Activated CD4-positive, alpha-beta T cell treated with anti-CD3 and anti-CD28 coated beads for 36 hours (primary cell): ENCODE measurements around the gene SLC39A12. TPM values are rescaled to one million over a fixed set of nuclear protein-coding genes. Genes with fewer than 3 reads are reported as not detected.

Experiments used
- ATAC-seq: fragments of 200-7000 bp; cut with Tn5 transposase; one replicate; pipeline ENCODE4 v1.10.0; 2021; ENCODE audit warnings: mild to moderate bottlenecking, moderate library complexity
- CTCF ChIA-PET: fragments of 350-600 bp; sonication (Branson Sonifier 250); formaldehyde crosslinking; loops from one replicate; lab custom pipeline; 2021; ENCODE audit warnings: antibody characterized with exemption; lab: Charles Lee
- POLR2A ChIA-PET: fragments of 350-600 bp; sonication (Branson Sonifier 250); formaldehyde crosslinking; loops from one replicate; lab custom pipeline; 2021; ENCODE audit warnings: antibody characterized with exemption, inconsistent platforms; lab: Charles Lee
- DNase-seq: peaks from one replicate; pipeline ENCODE4 v3.0.0-alpha.2; 2020
- H3K27ac Mint-ChIP-seq: one replicate; pipeline ENCODE4 v1.8.0; 2021; ENCODE audit warnings: mixed read lengths
- H3K27me3 Mint-ChIP-seq: one replicate; pipeline ENCODE4 v1.8.0; 2021; ENCODE audit warnings: mixed read lengths
- H3K36me3 Mint-ChIP-seq: one replicate; pipeline ENCODE4 v1.8.0; 2021; ENCODE audit warnings: low read depth, mixed read lengths
- H3K4me1 Mint-ChIP-seq: one replicate; pipeline ENCODE4 v1.8.0; 2021; ENCODE audit warnings: mixed read lengths
- H3K4me3 Mint-ChIP-seq: one replicate; pipeline ENCODE4 v1.8.0; 2021; ENCODE audit warnings: mild to moderate bottlenecking, moderate library complexity, mixed read lengths
- H3K9me3 Mint-ChIP-seq: one replicate; pipeline ENCODE4 v1.8.0; 2021; ENCODE audit warnings: low read depth, mixed read lengths
- intact Hi-C, 2 experiments: fragments of 100-400 bp; cut with DNase I in 1 of 2; cut with micrococcal nuclease in 1 of 2; formaldehyde crosslinking; loops; one replicate each; pipeline versions ENCODE4 v1.14.2 to v1.15.1; 2022 to 2024; cut with DNase I, micrococcal nuclease
- total RNA-seq, 2 experiments: library from RNA; stranded (reverse); gene quantifications; one replicate each; pipeline ENCODE4 v1.2.3, GENCODE V29; 2021

SLC39A12 gene
- total RNA-seq, 2 experiments from 2014 or later, result not detected

DNA sequence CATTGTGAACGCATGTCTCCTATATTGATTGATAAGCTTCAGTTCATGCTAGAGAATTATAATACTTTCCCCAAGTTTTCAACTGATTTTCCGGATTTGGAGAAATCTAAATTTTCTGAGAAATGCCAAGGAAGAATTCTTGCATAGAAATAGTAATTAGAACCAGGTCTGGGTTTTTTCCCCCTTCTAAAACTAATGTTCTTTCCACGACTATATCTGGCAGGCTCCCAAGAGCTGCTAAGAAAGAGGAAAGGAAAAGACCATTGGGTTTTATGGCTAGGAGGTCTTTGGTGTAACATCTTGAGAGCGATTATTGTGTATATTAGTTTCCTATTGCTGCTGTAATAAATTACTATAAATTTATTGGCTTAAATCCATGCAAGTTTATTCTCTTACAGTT, 116.7 kb downstream of the SLC39A12 start:
- H3K36me3 Mint-ChIP-seq, result no peaks in the 10 kb centered on the region
- no peaks in the 10 kb centered on the region for H3K4me1 Mint-ChIP-seq
- H3K27me3 Mint-ChIP-seq, result no peaks in the 10 kb centered on the region
- ChIA-PET CTCF (no interaction called here), POLR2A (no interaction called here)
- ATAC-seq (no peak), DNase-seq (no peak)
- intact Hi-C loops, result no loop called here
- peaks cover 2% of the 10 kb centered on the region for H3K9me3 Mint-ChIP-seq
- no peak overlapping the region for H3K4me3 Mint-ChIP-seq
- no peak overlapping the region for H3K27ac Mint-ChIP-seq

GRCh38 chr10:18071591-18071990, 119.9 kb downstream of the SLC39A12 start:
- POLR2A ChIA-PET, result no interaction called here
- DNase-seq, result no peak
- H3K27ac Mint-ChIP-seq, result no peak overlapping the region
- CTCF ChIA-PET, result no interaction called here
- no peak overlapping the region for H3K4me3 Mint-ChIP-seq
- no peaks in the 10 kb centered on the region for H3K27me3 Mint-ChIP-seq
- H3K4me1 Mint-ChIP-seq, result no peaks in the 10 kb centered on the region
- intact Hi-C loops, result no loop called here
- H3K36me3 Mint-ChIP-seq, result no peaks in the 10 kb centered on the region
- no peaks in the 10 kb centered on the region for H3K9me3 Mint-ChIP-seq
- no peak for ATAC-seq

DNA sequence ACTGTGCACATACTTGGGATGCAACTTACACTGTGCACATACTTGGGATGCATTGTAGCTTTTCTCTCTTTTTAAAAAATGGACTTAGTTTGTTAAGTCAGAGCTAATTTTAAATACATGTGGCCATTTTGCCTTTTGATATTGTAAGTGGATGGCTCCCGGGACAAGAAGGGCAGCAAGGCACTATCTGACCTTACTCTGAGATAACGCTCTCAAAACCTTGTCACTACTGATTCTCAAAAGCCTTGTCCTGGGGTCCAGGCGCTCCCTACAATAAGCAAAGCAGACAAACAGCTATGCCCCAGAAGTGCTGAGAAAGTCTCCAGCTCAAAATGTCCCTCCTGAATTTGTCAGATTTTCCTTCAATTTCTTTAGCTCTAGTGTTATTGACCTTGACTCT, 121.6 kb downstream of the SLC39A12 start:
- no peak for DNase-seq
- ATAC-seq, result no peak
- no peaks in the 10 kb centered on the region for H3K36me3 Mint-ChIP-seq
- ChIA-PET CTCF (no interaction called here), POLR2A (interaction anchor here (0.5 kb wide), 1 partner anchor 219 kb away, joined by 3 read pairs; no protein-coding TSS in a partner anchor)
- no peaks in the 10 kb centered on the region for H3K27me3 Mint-ChIP-seq
- no peaks in the 10 kb centered on the region for H3K9me3 Mint-ChIP-seq
- no peak overlapping the region for H3K4me3 Mint-ChIP-seq
- H3K4me1 Mint-ChIP-seq, result no peaks in the 10 kb centered on the region
- no peak overlapping the region for H3K27ac Mint-ChIP-seq
- intact Hi-C loops, result no loop called here

- Mint-ChIP-seq H3K9me3 (no peaks in the 10 kb centered on the region), H3K27ac (no peak overlapping the region), H3K4me1 (no peaks in the 10 kb centered on the region), H3K27me3 (no peaks in the 10 kb centered on the region), H3K4me3 (no peak overlapping the region), H3K36me3 (no peaks in the 10 kb centered on the region)
- CTCF ChIA-PET, result no interaction called here
- DNase-seq, result no peak
- ATAC-seq, result no peak
- intact Hi-C loops, result no loop called here
- POLR2A ChIA-PET, result no interaction called here
Measured at GRCh38 chr10:18075881-18076280, 124.2 kb downstream of the SLC39A12 start.

- Mint-ChIP-seq H3K4me3 (no peak overlapping the region), H3K4me1 (no peaks in the 10 kb centered on the region), H3K27ac (no peak overlapping the region), H3K36me3 (no peaks in the 10 kb centered on the region), H3K27me3 (no peaks in the 10 kb centered on the region), H3K9me3 (no peaks in the 10 kb centered on the region)
- ChIA-PET CTCF (interaction anchor here (1.0 to 1.4 kb wide), 3 partner anchors 25 to 169 kb away, joined by 3 to 5 read pairs (median 3); no protein-coding TSS in a partner anchor), POLR2A (no interaction called here)
- DNase-seq (no peak), ATAC-seq (no peak)
- intact Hi-C loops, result no loop called here
Measured at GRCh38 chr10:18079665-18080295, 128.1 kb downstream of the SLC39A12 start.

- ChIA-PET CTCF (no interaction called here), POLR2A (no interaction called here)
- Mint-ChIP-seq H3K4me3 (no peak overlapping the region), H3K9me3 (no peaks in the 10 kb centered on the region), H3K27me3 (peaks cover 3% of the 10 kb centered on the region), H3K36me3 (no peaks in the 10 kb centered on the region), H3K27ac (no peak overlapping the region), H3K4me1 (no peaks in the 10 kb centered on the region)
- ATAC-seq (no peak), DNase-seq (no peak)
- intact Hi-C loops, result no loop called here
Measured at GRCh38 chr10:18082381-18082780, 130.7 kb downstream of the SLC39A12 start.

- Mint-ChIP-seq H3K27me3 (peaks cover 3% of the 10 kb centered on the region), H3K36me3 (no peaks in the 10 kb centered on the region), H3K4me3 (no peak overlapping the region), H3K27ac (no peak overlapping the region), H3K9me3 (peaks cover 2% of the 10 kb centered on the region), H3K4me1 (no peaks in the 10 kb centered on the region)
- intact Hi-C loops, result no loop called here
- no peak for ATAC-seq
- CTCF ChIA-PET, result no interaction called here
- DNase-seq, result no peak
- POLR2A ChIA-PET, result no interaction called here
Measured at GRCh38 chr10:18085855-18086254, 134.1 kb downstream of the SLC39A12 start.

- Mint-ChIP-seq H3K9me3 (peaks cover 2% of the 10 kb centered on the region), H3K36me3 (no peaks in the 10 kb centered on the region), H3K27me3 (peaks cover 3% of the 10 kb centered on the region), H3K4me3 (no peak overlapping the region), H3K4me1 (no peaks in the 10 kb centered on the region), H3K27ac (no peak overlapping the region)
- intact Hi-C loops, result no loop called here
- ChIA-PET POLR2A (no interaction called here), CTCF (no interaction called here)
- ATAC-seq (no peak), DNase-seq (no peak)
Measured at GRCh38 chr10:18086746-18087145, 135.0 kb downstream of the SLC39A12 start.

- no peak overlapping the region for H3K4me3 Mint-ChIP-seq
- peaks cover 2% of the 10 kb centered on the region for H3K9me3 Mint-ChIP-seq
- DNase-seq (no peak), ATAC-seq (no peak)
- no peak overlapping the region for H3K27ac Mint-ChIP-seq
- no peaks in the 10 kb centered on the region for H3K4me1 Mint-ChIP-seq
- H3K36me3 Mint-ChIP-seq, result no peaks in the 10 kb centered on the region
- ChIA-PET POLR2A (no interaction called here), CTCF (no interaction called here)
- H3K27me3 Mint-ChIP-seq, result peaks cover 3% of the 10 kb centered on the region
- intact Hi-C loops, result no loop called here
Measured at GRCh38 chr10:18087355-18087754, 135.6 kb downstream of the SLC39A12 start.

Other genes starting within 250 kb of the SLC39A12 start
- gene TMEM236, start 199.7 kb upstream of the SLC39A12 start, total RNA-seq, result under 1 TPM; 0.02 to 0.05 TPM
- gene MRC1, start 142.6 kb upstream of the SLC39A12 start, total RNA-seq, result under 1 TPM; 0.04 to 0.05 TPM
- gene CACNB2, start 188.5 kb downstream of the SLC39A12 start, total RNA-seq, result not detected